B cell (primary cell): ENCODE results near the gene TMEM132D.

Source experiments
- CTCF ChIP-seq: fragments of 200-600 bp; IDR thresholded peaks from one replicate; pipeline ENCODE4 v1.8.0; 2022; ENCODE audit warnings: antibody characterized with exemption, mild to moderate bottlenecking
- EZH2 ChIP-seq: IDR thresholded peaks from 2 replicates; pipeline ENCODE4 v1.6.1; 2012; ENCODE audit warnings: borderline replicate concordance, low read depth, mild to moderate bottlenecking, moderate library complexity, low read length; ENCODE audit not compliant: insufficient read depth, poor library complexity, severe bottlenecking

GRCh38 chr12:129074379-129074778, 829.4 kb downstream of the TMEM132D start:
- TF ChIP-seq EZH2: no peak
- TF ChIP-seq CTCF: no peak
